Activated B cell treated with CpG ODN at 0.5 μM for 24 hours (primary cell): Measurements from ENCODE around the gene EVA1A. TPM values are rescaled to one million over a fixed set of nuclear protein-coding genes. Genes with fewer than 3 reads are reported as not detected.

Source experiments
- ATAC-seq: fragments of 200-7000 bp; cut with Tn5 transposase; one replicate; pipeline ENCODE4 v1.10.0; 2021; ENCODE audit warnings: low read depth, mild to moderate bottlenecking, moderate library complexity
- CTCF ChIA-PET: fragments of 350-600 bp; sonication (Branson Sonifier 250); formaldehyde crosslinking; loops from one replicate; lab custom pipeline; 2021; ENCODE audit warnings: antibody characterized with exemption; lab: Charles Lee
- POLR2A ChIA-PET: fragments of 350-600 bp; sonication (Branson Sonifier 250); formaldehyde crosslinking; loops from one replicate; lab custom pipeline; 2021; ENCODE audit warnings: antibody characterized with exemption; lab: Charles Lee
- DNase-seq: peaks from one replicate; pipeline ENCODE4 v3.0.0; 2022
- H3K27ac Mint-ChIP-seq: one replicate; pipeline ENCODE4 v1.8.0; 2020; ENCODE audit warnings: mixed read lengths
- H3K27me3 Mint-ChIP-seq: one replicate; pipeline ENCODE4 v1.8.0; 2021; ENCODE audit warnings: mixed read lengths
- H3K36me3 Mint-ChIP-seq: one replicate; pipeline ENCODE4 v1.8.0; 2021; ENCODE audit warnings: low read depth, mixed read lengths
- H3K4me1 Mint-ChIP-seq: one replicate; pipeline ENCODE4 v1.8.0; 2021; ENCODE audit warnings: mixed read lengths
- H3K4me3 Mint-ChIP-seq: one replicate; pipeline ENCODE4 v1.8.0; 2020; ENCODE audit warnings: mild to moderate bottlenecking, mixed read lengths
- H3K9me3 Mint-ChIP-seq: one replicate; pipeline ENCODE4 v1.8.0; 2020; ENCODE audit warnings: mixed read lengths
- CTCF ChIP-seq: fragments of 200-600 bp; IDR thresholded peaks from one replicate; pipeline ENCODE4 v1.8.0; 2022; ENCODE audit warnings: antibody characterized with exemption, mild to moderate bottlenecking
- intact Hi-C: fragments of 100-400 bp; cut with micrococcal nuclease; formaldehyde crosslinking; loops from one replicate; pipeline ENCODE4 v1.15.1; 2024
- total RNA-seq: library from RNA; stranded (reverse); gene quantifications from 2 replicates; pipeline ENCODE4 v1.2.3, GENCODE V29; 2022

EVA1A gene
- total RNA-seq, 1 donor from 2014 or later, result not detected

- ChIA-PET POLR2A (no interaction called here), CTCF (no interaction called here)
- no peak for ATAC-seq
- Mint-ChIP-seq H3K27me3 (peaks cover 24% of the 10 kb centered on the region), H3K4me1 (no peaks in the 10 kb centered on the region), H3K36me3 (no peaks in the 10 kb centered on the region), H3K4me3 (no peak overlapping the region), H3K9me3 (peaks cover 2% of the 10 kb centered on the region), H3K27ac (no peak overlapping the region)
- DNase-seq, result no peak
- TF ChIP-seq CTCF, result no peak
- intact Hi-C loops, result no loop called here
Observed at GRCh38 chr2:75533135-75533534, 27.6 kb downstream of the EVA1A start.

- Mint-ChIP-seq H3K36me3 (no peaks in the 10 kb centered on the region), H3K9me3 (peaks cover 2% of the 10 kb centered on the region), H3K27ac (no peak overlapping the region), H3K27me3 (peaks cover 24% of the 10 kb centered on the region), H3K4me3 (no peak overlapping the region), H3K4me1 (no peaks in the 10 kb centered on the region)
- CTCF ChIA-PET, result no interaction called here
- no peak for TF ChIP-seq CTCF
- intact Hi-C loops, result no loop called here
- DNase-seq (no peak), ATAC-seq (no peak)
- POLR2A ChIA-PET, result no interaction called here
Observed at GRCh38 chr2:75532488-75532887, 28.3 kb downstream of the EVA1A start.

GRCh38 chr2:75528221-75528977 is 32.3 kb downstream of the EVA1A start:
- Mint-ChIP-seq H3K4me3 (no peak overlapping the region), H3K27me3 (peaks cover 21% of the 10 kb centered on the region), H3K36me3 (no peaks in the 10 kb centered on the region), H3K9me3 (no peaks in the 10 kb centered on the region), H3K27ac (no peak overlapping the region), H3K4me1 (no peaks in the 10 kb centered on the region)
- TF ChIP-seq CTCF, result no peak
- no peak for ATAC-seq
- no peak for DNase-seq
- CTCF ChIA-PET, result no interaction called here
- intact Hi-C loops, result no loop called here
- POLR2A ChIA-PET, result no interaction called here

GRCh38 chr2:75527676-75528075 is 33.1 kb downstream of the EVA1A start:
- Mint-ChIP-seq H3K4me1 (no peaks in the 10 kb centered on the region), H3K36me3 (no peaks in the 10 kb centered on the region), H3K27ac (no peak overlapping the region), H3K27me3 (peaks cover 21% of the 10 kb centered on the region), H3K4me3 (no peak overlapping the region), H3K9me3 (no peaks in the 10 kb centered on the region)
- no peak for TF ChIP-seq CTCF
- intact Hi-C loops, result no loop called here
- ChIA-PET CTCF (no interaction called here), POLR2A (no interaction called here)
- ATAC-seq, result no peak
- DNase-seq, result no peak

GRCh38 chr2:75526842-75527241 is 33.9 kb downstream of the EVA1A start:
- TF ChIP-seq CTCF, result no peak
- Mint-ChIP-seq H3K27me3 (peaks cover 21% of the 10 kb centered on the region), H3K36me3 (no peaks in the 10 kb centered on the region), H3K4me3 (no peak overlapping the region), H3K27ac (no peak overlapping the region), H3K4me1 (no peaks in the 10 kb centered on the region), H3K9me3 (no peaks in the 10 kb centered on the region)
- DNase-seq (no peak), ATAC-seq (no peak)
- intact Hi-C loops, result no loop called here
- POLR2A ChIA-PET, result no interaction called here
- CTCF ChIA-PET, result no interaction called here
